Dedifferentiated amniotic fluid mesenchymal stem cell (primary cell): ENCODE results near the gene APOA4.

ENCODE experiments used
- DNase-seq: peaks from one replicate; pipeline ENCODE4 v3.0.0-alpha.2; 2016; ENCODE audit errors: extremely low spot score

Gene APOA4

GRCh38 chr11:116823031-116823843 is at the start of gene APOA4:
APOA4 (minus strand) TSS chr11:116823304; CDS start chr11:116823191, 113 bp downstream.
- DNase-seq: no peak

- DNase-seq: peak; percentile 59
These were observed 48.1 kb upstream of the APOA4 start for GRCh38 chr11:116871248-116871647.

- no peak for DNase-seq
These were observed 47.0 kb upstream of the APOA4 start for GRCh38 chr11:116870054-116870453.

GRCh38 chr11:116869610-116870009 is 46.5 kb upstream of the APOA4 start:
- DNase-seq: no peak

GRCh38 chr11:116868066-116868465 is 45.0 kb upstream of the APOA4 start:
- no peak for DNase-seq

- no peak for DNase-seq
These were observed 44.5 kb upstream of the APOA4 start for GRCh38 chr11:116867619-116868018.

- DNase-seq: no peak
These were observed 43.8 kb upstream of the APOA4 start for GRCh38 chr11:116866804-116867455.

- peak; percentile 31 for DNase-seq
These were observed 42.6 kb upstream of the APOA4 start for GRCh38 chr11:116865696-116866095.

- DNase-seq: no peak
These were observed 41.4 kb upstream of the APOA4 start for GRCh38 chr11:116864531-116864930.

GRCh38 chr11:116862951-116863350 is 39.8 kb upstream of the APOA4 start:
- DNase-seq: no peak

GRCh38 chr11:116862185-116862584 is 39.1 kb upstream of the APOA4 start:
- no peak for DNase-seq

- no peak for DNase-seq
These were observed 38.4 kb upstream of the APOA4 start for GRCh38 chr11:116861539-116861938.

GRCh38 chr11:116860303-116860702 is 37.2 kb upstream of the APOA4 start:
- DNase-seq: no peak

- DNase-seq: no peak
These were observed 36.1 kb upstream of the APOA4 start for GRCh38 chr11:116859175-116859574.

GRCh38 chr11:116857936-116858335 is 34.8 kb upstream of the APOA4 start:
- DNase-seq: no peak

- no peak for DNase-seq
These were observed 34.2 kb upstream of the APOA4 start for GRCh38 chr11:116857316-116857715.

GRCh38 chr11:116856423-116856822 is 33.3 kb upstream of the APOA4 start:
- no peak for DNase-seq

- no peak for DNase-seq
These were observed 32.3 kb upstream of the APOA4 start for GRCh38 chr11:116855413-116855812.

GRCh38 chr11:116853461-116854073 is 30.5 kb upstream of the APOA4 start:
- peak; percentile 40 for DNase-seq

- DNase-seq: no peak
These were observed 29.3 kb upstream of the APOA4 start for GRCh38 chr11:116852261-116853031.

- DNase-seq: no peak
These were observed 28.5 kb upstream of the APOA4 start for GRCh38 chr11:116851626-116852025.

GRCh38 chr11:116849486-116849885 is 26.4 kb upstream of the APOA4 start:
- no peak for DNase-seq
